Psoas muscle (tissue), 8 donors: ENCODE measurements around the gene CADM1. TPM values are rescaled to one million over a fixed set of nuclear protein-coding genes. Genes with fewer than 3 reads are reported as not detected.

Experiments
- ATAC-seq, 4 donors: fragments of 200-7000 bp; cut with Tn5 transposase; one replicate each; pipeline ENCODE4 v1.9.1; 2020; ENCODE audit warnings: moderate library complexity in 3 of 4, mild to moderate bottlenecking in 2 of 4
- DNase-seq, 2 donors: peaks; one replicate each; pipeline ENCODE4 v3.0.0-alpha.2; 2020
- H3K27ac ChIP-seq: fragments of 200-600 bp; one replicate; pipeline ENCODE4 v1.8.0; 2022
- H3K27me3 ChIP-seq, 3 donors: fragments of 200-600 bp in 1 of 3; one replicate each; pipeline versions ENCODE4 v1.6.1 to v1.8.0; 2013 to 2022; ENCODE audit warnings: low read length in 2 of 3, mild to moderate bottlenecking in 2 of 3, moderate library complexity in 1 of 3; ENCODE audit not compliant: insufficient read depth in 3 of 3
- H3K36me3 ChIP-seq, 2 donors: fragments of 200-600 bp in 1 of 2; one replicate each; pipeline versions ENCODE4 v1.6.1 to v1.8.0; 2013 to 2022; ENCODE audit warnings: low read depth in 1 of 2, mild to moderate bottlenecking in 1 of 2, moderate library complexity in 1 of 2; ENCODE audit not compliant: insufficient read depth in 1 of 2
- H3K4me1 ChIP-seq: fragments of 200-600 bp; one replicate; pipeline ENCODE4 v1.8.0; 2022
- H3K4me3 ChIP-seq: fragments of 200-600 bp; one replicate; pipeline ENCODE4 v1.8.0; 2022; ENCODE audit warnings: mild to moderate bottlenecking
- H3K9me3 ChIP-seq: fragments of 200-600 bp; one replicate; pipeline ENCODE4 v1.8.0; 2022
- CTCF ChIP-seq: fragments of 200-600 bp; IDR thresholded peaks from one replicate; pipeline ENCODE4 v1.8.0; 2022; ENCODE audit warnings: antibody characterized with exemption
- WGBS, 3 donors: extraction: QIAGEN DNeasy Blood & Tissue Kit; methylation state at CpG; one replicate each; pipeline versions ENCODE4 v1.1.6 to v1.1.7; 2013; 5-methylcytosine and 5-hydroxymethylcytosine counted together
- intact Hi-C, 2 donors: fragments of 100-400 bp; cut with DNase I; formaldehyde crosslinking; loops; one replicate each; pipeline versions ENCODE4 v1.11.0 to v1.14.2; 2022
- polyA plus RNA-seq, 3 donors: library from polyadenylated mRNA; stranded (reverse); fragments of 200-250 nt; gene quantifications; one replicate each; pipeline ENCODE4 v1.2.3, GENCODE V29; 2013
- total RNA-seq, 4 donors: library from RNA; stranded (reverse); fragmentation: NEBNext Ultra II Directional in 2 of 4; extraction: Animal tissue kit (Norgen Biotek cat#: 25700) in 2 of 4; gene quantifications; one replicate each; pipeline versions ENCODE4 v1.2.1 to v1.2.4, GENCODE V29; 2021 to 2023
- donor health status: healthy with polysubstance abuse.
- donor health status: DM: no; HTN: no; CAD: no; lungs with moderate emphysema.
- donor health status: Bipolar disorder and iron deficiency.
- donor health status: healthy.
- donor health status: DM: yes; HTN: yes; CAD: no.
- donor health status: DM: no; HTN: no; CAD: no.
- donor health status: DM: no; HTN: no; CAD: no.
- donor health status: DM: yes; HTN: yes; CAD: no.

CADM1 gene
- total and polyA plus RNA-seq, 7 donors, result 3.1 to 12.4 (median 9.5) TPM

- no peak for DNase-seq
- no peak for TF ChIP-seq CTCF
- Histone ChIP-seq H3K9me3 (no peaks in the 10 kb centered on the region), H3K4me1 (peaks cover 31% of the 10 kb centered on the region), H3K27me3 (no peaks in the 10 kb centered on the region), H3K36me3 (no peaks in the 10 kb centered on the region), H3K4me3 (no peak overlapping the region), H3K27ac (no peak overlapping the region)
- 72 to 81% (median 78%) methylated on average over 6 of the region's 6 CpGs for WGBS, 3 donors
- no peak for ATAC-seq
- intact Hi-C loops, result loop anchor here in 1 of 2 donors (10.0 kb wide), 1 partner anchor 389 kb away; no protein-coding TSS in a partner anchor
Observed at GRCh38 chr11:115183830-115184229, 320.4 kb downstream of the CADM1 start.

- Histone ChIP-seq H3K9me3 (no peaks in the 10 kb centered on the region), H3K27ac (peak overlapping the region; percentile 71), H3K4me3 (no peak overlapping the region), H3K27me3 (no peaks in the 10 kb centered on the region), H3K4me1 (peaks cover 31% of the 10 kb centered on the region), H3K36me3 (no peaks in the 10 kb centered on the region)
- no peak for TF ChIP-seq CTCF
- ATAC-seq, result no peak
- no peak for DNase-seq
- WGBS, 3 donors, result 52 to 66% (median 55%) methylated on average over 4 of the region's 4 CpGs
- intact Hi-C loops, result loop anchor here in 1 of 2 donors (10.0 kb wide), 1 partner anchor 388 kb away; no protein-coding TSS in a partner anchor
Observed at GRCh38 chr11:115183136-115183535, 321.1 kb downstream of the CADM1 start.

- DNase-seq, result no peak
- intact Hi-C loops, result loop anchor here in 1 of 2 donors (10.0 kb wide), 1 partner anchor 388 kb away; no protein-coding TSS in a partner anchor
Observed at GRCh38 chr11:115182282-115182955, 321.8 kb downstream of the CADM1 start.

GRCh38 chr11:115181538-115181937 is 322.7 kb downstream of the CADM1 start:
- H3K9me3 ChIP-seq, result no peaks in the 10 kb centered on the region
- no peak overlapping the region for H3K4me3 ChIP-seq
- no peak for TF ChIP-seq CTCF
- DNase-seq (no peak), ATAC-seq (no peak)
- no peaks in the 10 kb centered on the region for H3K36me3 ChIP-seq
- H3K27me3 ChIP-seq, result no peaks in the 10 kb centered on the region
- 68 to 78% (median 78%) methylated on average over 12 of the region's 12 CpGs for WGBS, 3 donors
- peak overlapping the region; percentile 71 for H3K27ac ChIP-seq
- intact Hi-C loops, result loop anchor here in 1 of 2 donors (10.0 kb wide), 1 partner anchor 387 kb away; no protein-coding TSS in a partner anchor
- peaks cover 26% of the 10 kb centered on the region for H3K4me1 ChIP-seq

More at GRCh38 chr11:115182282-115182955, 321.8 kb downstream of the CADM1 start:
- H3K9me3 ChIP-seq, result no peaks in the 10 kb centered on the region
- H3K27ac ChIP-seq, result peak overlapping the region; percentile 71
- H3K36me3 ChIP-seq, result no peaks in the 10 kb centered on the region
- 36 to 55% (median 37%) methylated on average over 7 of the region's 7 CpGs for WGBS, 3 donors
- TF ChIP-seq CTCF, result no peak
- peaks cover 31% of the 10 kb centered on the region for H3K4me1 ChIP-seq
- H3K27me3 ChIP-seq, result no peaks in the 10 kb centered on the region
- ATAC-seq, result peak in 3 of 4 donors; percentile 32 to 60 (median 46)
- H3K4me3 ChIP-seq, result no peak overlapping the region
